NT2/D1 (cell line): ENCODE measurements around the gene TXNDC9.

Source experiments
- SUZ12 ChIP-seq: IDR thresholded peaks from 2 replicates; pipeline ENCODE4 v1.6.1; 2011; ENCODE audit not compliant: insufficient read length, insufficient read depth; ENCODE audit errors: extremely low read depth
- YY1 ChIP-seq: IDR thresholded peaks from 2 replicates; pipeline ENCODE4 v1.6.1; 2011; ENCODE audit not compliant: insufficient read length, insufficient read depth
- ZNF274 ChIP-seq: IDR thresholded peaks from 2 replicates; pipeline ENCODE4 v1.6.1; 2011; ENCODE audit warnings: mild to moderate bottlenecking, low read depth, low read length

GRCh38 chr2:99348173-99348572, 12.0 kb upstream of the TXNDC9 start:
- no peak for TF ChIP-seq YY1
- TF ChIP-seq ZNF274 = no peak
- TF ChIP-seq SUZ12 = no peak
